ENCODE measurements around the gene ZNF273. TPM values are rescaled to one million over a fixed set of nuclear protein-coding genes. Genes with fewer than 3 reads are reported as not detected.
"Not testable (repeated sequence)": the region's sequence is repeated elsewhere in the genome, so short reads cannot be mapped to it uniquely, and the experiment has no call there.

The ZNF273 gene
- total RNA-seq, 4 donors from 2014 or later, result 0.29 to 9.3 (median 2.3) TPM

DNA sequence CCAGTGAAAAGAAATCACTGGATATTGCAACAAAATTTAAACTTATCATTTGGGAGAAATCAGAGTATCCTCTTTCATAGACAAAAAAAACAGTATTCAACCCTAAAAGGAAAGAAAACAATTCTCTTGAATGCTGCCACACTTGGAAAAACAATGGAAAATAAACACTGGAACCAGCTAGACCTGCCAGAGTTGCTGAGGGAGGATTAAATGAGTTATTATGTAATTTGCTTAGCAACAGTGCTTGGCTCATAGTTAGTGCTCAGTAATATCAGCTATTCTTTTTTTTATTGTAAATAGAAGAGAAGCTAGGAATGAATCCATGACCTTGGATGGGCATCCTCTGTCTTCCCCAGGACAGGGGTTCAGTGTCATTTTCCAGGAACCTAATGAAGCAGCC is 11.0 kb upstream of the ZNF273 start:
- Histone ChIP-seq H3K9me3 (no peaks in the 10 kb centered on the region), H3K36me3 (no peaks in the 10 kb centered on the region), H3K27me3 (peaks cover 0 to 12% (median 0%) of the 10 kb centered on the region in 3 donors), H3K27ac (peak overlapping the region in 1 of 4 donors; percentile 77), H3K4me3 (no peak overlapping the region), H3K4me1 (peaks cover 13 to 18% of the 10 kb centered on the region in 2 donors)
- DNase-seq, result no peak
- intact Hi-C loops (cut with DNase I; ENCODE audit: low total_unique reads) (no loop called here), in situ Hi-C loops (cut with MboI; ENCODE audit: low sequenced_read_pairs in 4 of 4) (no loop called here)
- no peak for ATAC-seq
- TF ChIP-seq POLR2A (IDR thresholded peaks at IDR 0.05), result no peak
- TF ChIP-seq, protein P1, sequence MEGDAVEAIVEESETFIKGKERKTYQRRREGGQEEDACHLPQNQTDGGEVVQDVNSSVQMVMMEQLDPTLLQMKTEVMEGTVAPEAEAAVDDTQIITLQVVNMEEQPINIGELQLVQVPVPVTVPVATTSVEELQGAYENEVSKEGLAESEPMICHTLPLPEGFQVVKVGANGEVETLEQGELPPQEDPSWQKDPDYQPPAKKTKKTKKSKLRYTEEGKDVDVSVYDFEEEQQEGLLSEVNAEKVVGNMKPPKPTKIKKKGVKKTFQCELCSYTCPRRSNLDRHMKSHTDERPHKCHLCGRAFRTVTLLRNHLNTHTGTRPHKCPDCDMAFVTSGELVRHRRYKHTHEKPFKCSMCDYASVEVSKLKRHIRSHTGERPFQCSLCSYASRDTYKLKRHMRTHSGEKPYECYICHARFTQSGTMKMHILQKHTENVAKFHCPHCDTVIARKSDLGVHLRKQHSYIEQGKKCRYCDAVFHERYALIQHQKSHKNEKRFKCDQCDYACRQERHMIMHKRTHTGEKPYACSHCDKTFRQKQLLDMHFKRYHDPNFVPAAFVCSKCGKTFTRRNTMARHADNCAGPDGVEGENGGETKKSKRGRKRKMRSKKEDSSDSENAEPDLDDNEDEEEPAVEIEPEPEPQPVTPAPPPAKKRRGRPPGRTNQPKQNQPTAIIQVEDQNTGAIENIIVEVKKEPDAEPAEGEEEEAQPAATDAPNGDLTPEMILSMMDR (IDR thresholded peaks at IDR 0.05 in 4 of 5, conservative IDR thresholded peaks at IDR 0.05 in 1 of 5), result no peak

DNA sequence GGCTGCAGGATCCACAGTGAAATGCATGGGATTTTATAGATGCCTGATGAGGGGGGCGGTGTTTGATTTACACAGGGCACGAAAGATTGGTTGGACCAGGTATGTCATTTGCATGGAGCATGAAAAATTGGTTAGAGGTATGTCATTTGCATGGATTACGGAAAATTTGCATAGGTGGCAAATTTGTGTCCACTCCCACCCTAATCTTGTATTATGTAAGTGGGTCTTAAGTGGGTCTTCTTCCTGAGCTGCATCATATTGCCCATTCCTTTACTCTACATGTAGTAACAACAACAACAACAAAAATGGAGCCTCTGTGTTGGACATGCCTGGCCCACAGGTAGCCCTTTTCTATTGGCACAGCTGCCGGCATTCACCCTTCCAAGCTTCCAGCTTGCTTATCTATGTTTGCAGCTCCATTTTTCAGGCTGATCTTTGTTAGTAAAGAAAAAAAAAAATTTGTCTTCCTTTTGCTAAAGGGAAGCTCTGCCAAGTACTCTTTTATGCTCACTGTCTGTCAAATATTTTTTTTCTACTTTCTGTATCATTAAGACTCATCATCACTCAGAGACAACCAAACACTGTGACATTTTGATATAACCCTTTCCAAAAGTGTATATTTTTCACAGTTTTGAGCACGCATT is 10.3 kb upstream of the ZNF273 start:
- DNase-seq (no peak), ATAC-seq (no peak)
- Histone ChIP-seq H3K9me3 (no peaks in the 10 kb centered on the region), H3K4me3 (no peak overlapping the region), H3K27ac (no peak overlapping the region), H3K27me3 (peaks cover 0 to 12% (median 0%) of the 10 kb centered on the region in 3 donors), H3K36me3 (no peaks in the 10 kb centered on the region), H3K4me1 (peaks cover 13 to 18% of the 10 kb centered on the region in 2 donors)
- intact Hi-C loops (cut with DNase I; ENCODE audit: low total_unique reads), result no loop called here
- in situ Hi-C loops (cut with MboI; ENCODE audit: low sequenced_read_pairs in 4 of 4), result no loop called here
- TF ChIP-seq, protein P1 (IDR thresholded peaks at IDR 0.05 in 4 of 5, conservative IDR thresholded peaks at IDR 0.05 in 1 of 5), result no peak
- no peak for TF ChIP-seq POLR2A (IDR thresholded peaks at IDR 0.05)

DNA sequence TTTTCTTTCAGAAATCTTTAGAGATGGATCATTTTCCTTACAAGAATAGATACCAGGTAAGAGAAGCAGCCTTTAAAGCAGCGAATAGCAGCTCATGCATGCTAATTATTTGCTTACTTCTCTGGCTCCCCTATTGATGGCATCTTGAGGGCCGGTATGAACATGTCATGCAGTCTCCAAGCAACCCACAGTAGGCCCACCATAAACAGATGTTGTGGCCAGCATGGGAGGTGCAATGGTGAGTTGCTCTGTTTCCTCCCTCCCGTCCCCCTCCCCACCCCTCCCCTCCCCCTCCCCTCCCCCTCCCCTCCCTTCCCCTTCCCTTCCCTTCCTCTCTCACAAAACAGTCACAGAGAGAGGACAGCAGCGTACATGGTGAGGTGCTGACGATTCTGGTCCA is 9.7 kb upstream of the ZNF273 start:
- intact Hi-C loops (cut with DNase I; ENCODE audit: low total_unique reads) (no loop called here), in situ Hi-C loops (cut with MboI; ENCODE audit: low sequenced_read_pairs in 4 of 4) (no loop called here)
- H3K4me1 ChIP-seq, result peaks cover 8 to 13% of the 10 kb centered on the region in 2 donors
- H3K27ac ChIP-seq, result no peak overlapping the region
- no peak overlapping the region for H3K4me3 ChIP-seq
- no peak for DNase-seq
- peaks cover 0 to 6% (median 0%) of the 10 kb centered on the region in 3 donors for H3K27me3 ChIP-seq
- ATAC-seq, result no peak
- no peaks in the 10 kb centered on the region for H3K36me3 ChIP-seq
- TF ChIP-seq, protein P1 (IDR thresholded peaks at IDR 0.05 in 4 of 5, conservative IDR thresholded peaks at IDR 0.05 in 1 of 5), result no peak
- TF ChIP-seq POLR2A (IDR thresholded peaks at IDR 0.05), result no peak
- H3K9me3 ChIP-seq, result no peaks in the 10 kb centered on the region

DNA sequence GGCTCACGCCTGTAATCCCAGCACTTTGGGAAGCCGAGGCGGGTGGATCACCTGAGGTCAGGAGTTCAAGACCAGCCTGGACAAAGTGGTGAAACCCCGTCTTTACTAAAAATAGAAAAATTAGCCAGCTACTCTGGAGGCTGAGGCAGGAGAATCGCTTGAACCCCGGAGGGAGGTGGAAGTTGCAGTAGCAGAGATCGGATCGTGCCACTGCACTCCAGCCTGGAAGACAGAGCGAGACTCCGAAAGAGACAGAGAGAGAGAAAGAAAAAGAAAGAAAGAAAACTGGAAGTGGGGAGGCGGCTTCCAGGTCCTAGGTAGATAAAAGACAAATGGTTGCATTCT is 640 bp upstream of the ZNF273 start:
- not testable (repeated sequence) for H3K27ac ChIP-seq, H3K36me3 ChIP-seq, H3K9me3 ChIP-seq, ATAC-seq, H3K27me3 ChIP-seq, DNase-seq
- peak overlapping the region in 3 of 4 donors; percentile 67 to 95 (median 90) for H3K4me3 ChIP-seq
- intact Hi-C loops (cut with DNase I; ENCODE audit: low total_unique reads) (loop anchor here (5.0 to 10.0 kb wide), 2 partner anchors 105 to 108 kb away; partner anchors contain the start of genes ERV3-1 and ZNF138), in situ Hi-C loops (cut with MboI; ENCODE audit: low sequenced_read_pairs in 4 of 4) (loop anchor here in 2 of 4 donors (10.0 to 25.0 kb wide), 3 partner anchors 102 to 590 kb away; partner anchors contain the start of genes ZNF138 (in 2 of the 2), ERV3-1 (in 1 of the 2) and ZNF736 (in 1 of the 2))
- peaks cover 0 to 25% of the 10 kb centered on the region in 2 donors for H3K4me1 ChIP-seq

DNA sequence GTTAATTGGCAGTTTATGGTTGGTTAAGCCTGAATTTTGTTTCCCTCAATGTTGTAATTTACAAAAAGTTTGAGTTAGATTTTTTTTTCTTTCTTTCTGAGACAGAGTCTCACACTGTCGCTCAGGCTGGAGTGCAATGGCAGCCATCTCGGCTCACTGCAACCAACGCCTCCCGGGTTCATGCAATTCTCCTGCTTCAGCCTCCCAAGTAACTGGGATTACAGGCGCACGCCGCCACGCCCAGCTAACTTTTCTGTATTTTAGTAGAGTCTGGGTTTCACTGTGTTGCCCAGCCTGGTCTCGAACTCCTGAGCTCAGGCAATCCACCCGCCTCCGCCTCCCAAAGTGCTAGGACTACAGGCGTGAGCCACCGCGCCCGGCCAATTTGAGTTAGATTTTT is 935 bp downstream of the ZNF273 start:
- intact Hi-C loops (cut with DNase I; ENCODE audit: low total_unique reads), result loop anchor here (5.0 to 10.0 kb wide), 2 partner anchors 103 to 109 kb away; partner anchors contain the start of genes ERV3-1 and ZNF138
- DNase-seq, result no peak
- H3K9me3 ChIP-seq, result no peaks in the 10 kb centered on the region
- peak overlapping the region in 3 of 4 donors; percentile 79 to 84 (median 80) for H3K27ac ChIP-seq
- H3K36me3 ChIP-seq, result no peaks in the 10 kb centered on the region
- H3K4me3 ChIP-seq, result peak overlapping the region in 3 of 4 donors; percentile 67 to 95 (median 90)
- in situ Hi-C loops (cut with MboI; ENCODE audit: low sequenced_read_pairs in 4 of 4), result loop anchor here in 2 of 4 donors (10.0 to 25.0 kb wide), 3 partner anchors 101 to 592 kb away; partner anchors contain the start of genes ZNF138 (in 2 of the 2), ERV3-1 (in 1 of the 2) and ZNF736 (in 1 of the 2)
- no peaks in the 10 kb centered on the region for H3K27me3 ChIP-seq
- no peak for ATAC-seq
- TF ChIP-seq, protein P1 (IDR thresholded peaks at IDR 0.05 in 4 of 5, conservative IDR thresholded peaks at IDR 0.05 in 1 of 5), result no peak
- peaks cover 0 to 40% of the 10 kb centered on the region in 2 donors for H3K4me1 ChIP-seq
